GM12873 (cell line): ENCODE results near the gene DNAH7.

Experiments used
- TF ChIP-seq, protein P1 (sequence below): IDR thresholded peaks from 2 replicates; pipeline ENCODE4 v1.5.1; 2012; ENCODE audit warnings: low read depth, mild to moderate bottlenecking, moderate library complexity, low read length, control low read depth; ENCODE audit not compliant: insufficient read depth; ENCODE audit errors: missing control alignments

Gene DNAH7

DNA sequence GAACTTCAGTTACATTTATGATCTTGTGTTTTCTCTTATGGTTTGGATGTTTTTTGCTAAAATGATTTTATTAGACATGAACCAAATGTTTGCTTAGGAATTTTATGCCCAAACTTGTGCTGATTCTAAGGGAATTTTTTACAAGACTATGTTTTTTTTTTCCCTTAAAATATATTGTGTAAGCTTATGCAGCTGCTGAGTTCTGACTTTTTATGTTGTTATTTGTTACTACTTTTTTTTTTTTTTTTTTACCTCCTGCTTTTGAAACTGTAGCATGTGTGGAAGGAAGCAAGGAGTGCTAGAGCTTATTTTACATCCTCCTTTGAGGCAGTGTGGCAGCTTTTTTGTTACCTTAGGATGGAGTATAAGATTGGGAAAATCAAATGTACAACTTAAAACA lies 6.0 kb upstream of the DNAH7 start:
- TF ChIP-seq, protein P1, sequence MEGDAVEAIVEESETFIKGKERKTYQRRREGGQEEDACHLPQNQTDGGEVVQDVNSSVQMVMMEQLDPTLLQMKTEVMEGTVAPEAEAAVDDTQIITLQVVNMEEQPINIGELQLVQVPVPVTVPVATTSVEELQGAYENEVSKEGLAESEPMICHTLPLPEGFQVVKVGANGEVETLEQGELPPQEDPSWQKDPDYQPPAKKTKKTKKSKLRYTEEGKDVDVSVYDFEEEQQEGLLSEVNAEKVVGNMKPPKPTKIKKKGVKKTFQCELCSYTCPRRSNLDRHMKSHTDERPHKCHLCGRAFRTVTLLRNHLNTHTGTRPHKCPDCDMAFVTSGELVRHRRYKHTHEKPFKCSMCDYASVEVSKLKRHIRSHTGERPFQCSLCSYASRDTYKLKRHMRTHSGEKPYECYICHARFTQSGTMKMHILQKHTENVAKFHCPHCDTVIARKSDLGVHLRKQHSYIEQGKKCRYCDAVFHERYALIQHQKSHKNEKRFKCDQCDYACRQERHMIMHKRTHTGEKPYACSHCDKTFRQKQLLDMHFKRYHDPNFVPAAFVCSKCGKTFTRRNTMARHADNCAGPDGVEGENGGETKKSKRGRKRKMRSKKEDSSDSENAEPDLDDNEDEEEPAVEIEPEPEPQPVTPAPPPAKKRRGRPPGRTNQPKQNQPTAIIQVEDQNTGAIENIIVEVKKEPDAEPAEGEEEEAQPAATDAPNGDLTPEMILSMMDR, result no peak

DNA sequence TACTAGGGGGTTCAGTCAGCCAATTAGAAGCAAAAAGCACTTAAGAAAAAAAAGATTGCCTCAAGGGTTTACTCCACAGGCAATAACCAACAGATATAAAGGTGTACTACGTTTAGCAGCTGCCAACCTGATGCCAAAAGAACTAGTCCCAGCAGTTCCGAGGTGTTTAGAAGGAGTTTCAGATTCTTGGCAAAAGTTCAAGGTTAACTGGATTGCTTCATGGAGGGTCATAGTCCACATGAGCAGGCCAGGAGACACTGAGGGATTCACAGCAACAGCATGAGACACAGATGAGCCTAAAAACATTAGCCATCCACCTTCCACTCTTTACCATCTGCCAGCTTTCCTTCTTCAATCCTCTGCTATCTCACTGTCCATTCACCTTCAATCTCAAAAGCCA lies 4.9 kb upstream of the DNAH7 start:
- TF ChIP-seq, protein P1, result no peak

DNA sequence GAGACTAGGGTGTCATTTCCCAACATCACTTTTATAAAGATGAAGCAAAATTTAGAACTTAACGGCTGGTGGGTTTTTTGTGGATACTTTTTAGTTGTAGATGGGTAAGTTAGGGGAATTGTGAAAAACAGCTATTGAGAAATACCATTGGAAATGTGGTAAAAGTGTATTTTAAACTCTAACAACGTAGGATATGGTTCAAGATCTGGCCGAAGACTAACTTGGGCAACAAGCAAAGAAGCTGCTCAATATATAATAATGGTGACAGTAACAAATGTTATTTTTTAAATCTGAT lies 1.6 kb downstream of the DNAH7 start:
- TF ChIP-seq, protein P1, result no peak

- TF ChIP-seq, protein P1, result peak; percentile 46
These were observed 2.1 kb downstream of the DNAH7 start for GRCh38 chr2:196066291-196067087.

DNA sequence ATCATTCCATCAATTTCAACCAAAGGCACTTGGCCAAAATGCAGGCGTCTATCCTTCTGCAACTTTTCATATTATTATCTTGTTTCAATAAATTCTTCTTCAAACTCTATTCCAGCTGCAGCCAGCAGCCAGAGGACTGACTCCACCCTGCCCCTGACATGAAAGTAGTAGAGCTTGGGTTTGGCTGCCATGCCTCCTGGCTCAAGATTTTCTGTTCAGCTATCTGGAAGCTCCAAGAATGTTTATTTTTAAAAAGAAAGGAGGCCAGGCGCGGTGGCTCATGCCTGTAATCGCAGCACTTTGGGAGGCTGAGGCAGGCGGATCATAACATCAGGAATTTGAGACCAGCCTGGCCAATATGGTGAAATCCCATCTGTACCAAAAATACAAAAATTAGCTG lies 4.9 kb downstream of the DNAH7 start:
- TF ChIP-seq, protein P1, result no peak

GRCh38 chr2:196059491-196059960 lies 9.1 kb downstream of the DNAH7 start:
- TF ChIP-seq, protein P1, result no peak

GRCh38 chr2:196054631-196055030 lies 14.0 kb downstream of the DNAH7 start:
- TF ChIP-seq, protein P1, result no peak
